ENCODE data around the gene ZFYVE16. TPM values are rescaled to one million over a fixed set of nuclear protein-coding genes. Genes with fewer than 3 reads are reported as not detected.

Gene ZFYVE16
- total RNA-seq, 1 donor from 2014 or later = 56.3 TPM

- peaks cover 30% of the 10 kb centered on the region for H3K36me3 Mint-ChIP-seq (ENCODE audit: low read depth)
- no peaks in the 10 kb centered on the region for H3K9me3 Mint-ChIP-seq (ENCODE audit: low read depth)
- no peak overlapping the region for H3K27ac Mint-ChIP-seq (ENCODE audit: unreplicated experiment)
- peaks cover 3% of the 10 kb centered on the region for H3K4me1 Mint-ChIP-seq (ENCODE audit: low read depth)
- H3K27me3 Mint-ChIP-seq (ENCODE audit: low read depth) = no peaks in the 10 kb centered on the region
- TF ChIP-seq CTCF (IDR thresholded peaks at IDR 0.05) = no peak
- no peak overlapping the region for H3K4me3 Mint-ChIP-seq (ENCODE audit: unreplicated experiment)
- no peak for DNase-seq (ENCODE audit: low spot score)
These were observed 30.9 kb downstream of the ZFYVE16 start for GRCh38 chr5:80438739-80439138.

- H3K36me3 Mint-ChIP-seq (ENCODE audit: low read depth) = peaks cover 30% of the 10 kb centered on the region
- H3K27me3 Mint-ChIP-seq (ENCODE audit: low read depth) = no peaks in the 10 kb centered on the region
- no peaks in the 10 kb centered on the region for H3K9me3 Mint-ChIP-seq (ENCODE audit: low read depth)
- no peak for DNase-seq (ENCODE audit: low spot score)
- no peak overlapping the region for H3K27ac Mint-ChIP-seq (ENCODE audit: unreplicated experiment)
- TF ChIP-seq CTCF (IDR thresholded peaks at IDR 0.05) = no peak
- peaks cover 3% of the 10 kb centered on the region for H3K4me1 Mint-ChIP-seq (ENCODE audit: low read depth)
- no peak overlapping the region for H3K4me3 Mint-ChIP-seq (ENCODE audit: unreplicated experiment)
These were observed 31.3 kb downstream of the ZFYVE16 start for GRCh38 chr5:80439213-80439612.

DNA sequence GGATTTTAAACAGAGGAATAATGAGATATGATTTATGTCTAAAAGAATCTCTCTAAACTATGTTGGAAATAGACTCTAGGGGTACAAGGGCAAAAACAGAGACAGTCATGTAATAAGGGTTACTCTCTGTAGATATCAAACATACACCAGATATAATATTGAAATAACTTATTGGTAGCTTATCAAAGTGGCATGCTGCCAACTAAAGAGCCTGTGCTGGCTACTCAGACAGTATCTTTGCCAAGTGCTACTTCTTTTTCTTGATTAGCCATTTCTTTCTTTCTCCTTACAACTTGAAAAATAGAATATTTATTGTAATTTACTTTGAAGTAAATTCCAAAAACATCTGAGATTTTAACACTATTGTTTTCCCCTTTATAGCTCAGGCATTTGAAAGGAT lies 34.9 kb downstream of the ZFYVE16 start:
- no peaks in the 10 kb centered on the region for H3K4me1 Mint-ChIP-seq (ENCODE audit: low read depth)

GRCh38 chr5:80453366-80453765 lies 45.5 kb downstream of the ZFYVE16 start:
- Mint-ChIP-seq H3K27me3 (ENCODE audit: low read depth) (no peaks in the 10 kb centered on the region), H3K36me3 (ENCODE audit: low read depth) (peaks cover 14% of the 10 kb centered on the region), H3K4me1 (ENCODE audit: low read depth) (no peaks in the 10 kb centered on the region), H3K27ac (ENCODE audit: unreplicated experiment) (no peak overlapping the region), H3K9me3 (ENCODE audit: low read depth) (no peaks in the 10 kb centered on the region), H3K4me3 (ENCODE audit: unreplicated experiment) (no peak overlapping the region)
- TF ChIP-seq CTCF (IDR thresholded peaks at IDR 0.05) = no peak
- DNase-seq (ENCODE audit: low spot score) = no peak

More for the DNA sequence above, 34.9 kb downstream of the ZFYVE16 start:
- Mint-ChIP-seq H3K27ac (ENCODE audit: unreplicated experiment) (no peak overlapping the region), H3K27me3 (ENCODE audit: low read depth) (no peaks in the 10 kb centered on the region), H3K9me3 (ENCODE audit: low read depth) (no peaks in the 10 kb centered on the region), H3K4me3 (ENCODE audit: unreplicated experiment) (no peak overlapping the region), H3K36me3 (ENCODE audit: low read depth) (peaks cover 21% of the 10 kb centered on the region)
- DNase-seq (ENCODE audit: low spot score) = no peak
- no peak for TF ChIP-seq CTCF (IDR thresholded peaks at IDR 0.05)

GRCh38 chr5:80463269-80463668 lies 55.4 kb downstream of the ZFYVE16 start:
- Mint-ChIP-seq H3K4me3 (ENCODE audit: unreplicated experiment) (no peak overlapping the region), H3K4me1 (ENCODE audit: low read depth) (peaks cover 11% of the 10 kb centered on the region), H3K27ac (ENCODE audit: unreplicated experiment) (no peak overlapping the region), H3K9me3 (ENCODE audit: low read depth) (peaks cover 21% of the 10 kb centered on the region), H3K36me3 (ENCODE audit: low read depth) (peaks cover 43% of the 10 kb centered on the region), H3K27me3 (ENCODE audit: low read depth) (no peaks in the 10 kb centered on the region)
- no peak for TF ChIP-seq CTCF (IDR thresholded peaks at IDR 0.05)
- DNase-seq (ENCODE audit: low spot score) = no peak

Data from chondrocyte (in vitro differentiated cells).